Hematopoietic multipotent progenitor cell treated with erythropoietin and hydrocortisone succinate and interleukin-3 and kit ligand, for 17 days (in vitro differentiated cells): ENCODE results near the gene ZDHHC4.
"Not testable (repeated sequence)": the region's sequence is repeated elsewhere in the genome, so short reads cannot be mapped to it uniquely, and the experiment has no call there.

Experiments used
- DNase-seq: peaks from one replicate; pipeline ENCODE4 v3.0.0-alpha.2; 2015; ENCODE audit warnings: low spot score

Gene ZDHHC4

GRCh38 chr7:6607651-6608051 lies 30.4 kb downstream of the ZDHHC4 start:
- DNase-seq, result no peak

GRCh38 chr7:6608081-6608480 lies 30.8 kb downstream of the ZDHHC4 start:
- no peak for DNase-seq

GRCh38 chr7:6608794-6609193 lies 31.5 kb downstream of the ZDHHC4 start:
- DNase-seq, result no peak

- DNase-seq, result no peak
Observed at GRCh38 chr7:6612819-6613218, 35.6 kb downstream of the ZDHHC4 start.

- no peak for DNase-seq
Observed at GRCh38 chr7:6613706-6614105, 36.5 kb downstream of the ZDHHC4 start.

GRCh38 chr7:6614953-6615722 lies 37.9 kb downstream of the ZDHHC4 start, which contains the start of gene ZNF853:
Gene ZNF853, plus strand, starts transcription at chr7:6615610. Its CDS starts 565 bp downstream, at chr7:6616175.
- no peak for DNase-seq

GRCh38 chr7:6615723-6616555 lies 38.7 kb downstream of the ZDHHC4 start:
- DNase-seq, result no peak

GRCh38 chr7:6616854-6617643 lies 39.8 kb downstream of the ZDHHC4 start:
- no peak for DNase-seq

- no peak for DNase-seq
Observed at GRCh38 chr7:6618621-6619020, 41.4 kb downstream of the ZDHHC4 start.

GRCh38 chr7:6619961-6620360 lies 42.7 kb downstream of the ZDHHC4 start:
- no peak for DNase-seq

- no peak for DNase-seq
Observed at GRCh38 chr7:6621195-6622133, 44.2 kb downstream of the ZDHHC4 start.

- no peak for DNase-seq
Observed at GRCh38 chr7:6622134-6622710, 45.0 kb downstream of the ZDHHC4 start.

GRCh38 chr7:6623589-6624245 lies 46.5 kb downstream of the ZDHHC4 start:
- DNase-seq, result no peak

GRCh38 chr7:6624246-6624611 lies 47.0 kb downstream of the ZDHHC4 start:
- DNase-seq, result no peak

GRCh38 chr7:6628045-6628444 lies 50.8 kb downstream of the ZDHHC4 start:
- DNase-seq, result no peak

GRCh38 chr7:6630007-6630849 lies 53.0 kb downstream of the ZDHHC4 start:
- no peak for DNase-seq

- DNase-seq, result no peak
Observed at GRCh38 chr7:6631605-6632004, 54.4 kb downstream of the ZDHHC4 start.

GRCh38 chr7:6634021-6634420 lies 56.8 kb downstream of the ZDHHC4 start:
- DNase-seq, result no peak

GRCh38 chr7:6634971-6635370 lies 57.7 kb downstream of the ZDHHC4 start:
- DNase-seq, result not testable (repeated sequence)
